Transverse colon (tissue), 4 donors: ENCODE data around the gene PARVA. TPM values are rescaled to one million over a fixed set of nuclear protein-coding genes. Genes with fewer than 3 reads are reported as not detected.

Experiments
- DNase-seq: peaks from one replicate; pipeline ENCODE4 v3.0.0-alpha.2; 2019
- H3K27ac ChIP-seq, 4 donors: fragments of 200-600 bp; sonication (generic); 2 replicates each; pipeline ENCODE4 v1.5.1; 2016 to 2018; ENCODE audit warnings: inconsistent platforms in 4 of 4
- H3K27me3 ChIP-seq: fragments of 200-600 bp; sonication (generic); 2 replicates; pipeline ENCODE4 v1.5.1; 2017; ENCODE audit warnings: inconsistent platforms
- H3K36me3 ChIP-seq, 4 donors: fragments of 200-600 bp; sonication (generic); 2 replicates each; pipeline ENCODE4 v1.5.1; 2017 to 2019; ENCODE audit warnings: inconsistent platforms in 4 of 4
- H3K4me1 ChIP-seq, 4 donors: fragments of 200-600 bp; sonication (generic); 2 replicates each; pipeline ENCODE4 v1.5.1; 2017 to 2020; ENCODE audit warnings: inconsistent platforms in 4 of 4
- H3K4me3 ChIP-seq, 4 donors: fragments of 200-600 bp; sonication (generic); 1 replicate in 1 of 4; 2 replicates in 3 of 4; pipeline versions ENCODE4 v1.5.1 to v1.6.1; 2017 to 2019; ENCODE audit warnings: inconsistent platforms in 4 of 4
- H3K9me3 ChIP-seq, 2 donors: fragments of 200-600 bp; sonication (generic); 2 replicates each; pipeline ENCODE4 v1.5.1; 2017 to 2019; ENCODE audit warnings: inconsistent platforms in 2 of 2
- EP300 ChIP-seq: sonication (generic); formaldehyde crosslinking; IDR thresholded peaks from one replicate; pipeline ENCODE4 v1.6.1; 2017; ENCODE audit warnings: antibody characterized with exemption, low read depth
- POLR2A ChIP-seq: fragments of 450-650 bp; IDR thresholded peaks from one replicate; pipeline ENCODE4 v1.6.1; 2016; ENCODE audit warnings: antibody characterized with exemption, mild to moderate bottlenecking, moderate library complexity
- POLR2AphosphoS5 ChIP-seq, 3 donors: sonication (generic); formaldehyde crosslinking; IDR thresholded peaks; one replicate each; pipeline ENCODE4 v1.6.1; 2016; ENCODE audit warnings: antibody characterized with exemption in 3 of 3
- WGBS, 2 donors: methylation state at CpG; one replicate each; pipeline ENCODE4 v1.1.5; 2018; ENCODE audit warnings: low coverage in 1 of 2; 5-methylcytosine and 5-hydroxymethylcytosine counted together
- in situ Hi-C, 4 donors: fragments of 200-750 bp; cut with MboI; loops; one replicate each; pipeline versions ENCODE4 v1.15.0 to v1.15.1; 2017; ENCODE audit warnings: low sequenced_read_pairs in 3 of 4, low pct_ligation_motif_present in 1 of 4, low pct_unique_long_range_greater_than_20kb in 1 of 4
- intact Hi-C: fragments of 100-400 bp; cut with DNase I; formaldehyde crosslinking; loops from one replicate; pipeline ENCODE4 v1.15.1; 2023; ENCODE audit warnings: low total_unique reads
- total RNA-seq, 4 donors: library from RNA; depleted of rRNA; stranded (reverse); fragments of >200 nt; gene quantifications; one replicate each; pipeline ENCODE4 v1.1.0, GENCODE V29; 2016
- TF ChIP-seq, protein P1 (sequence below), 5 experiments: fragments of 200-600 bp in 3 of 5; fragments of 450-650 bp in 2 of 5; sonication (generic) in 3 of 5; IDR thresholded peaks; 1 replicate in 2 of 5; 2 replicates in 3 of 5; pipeline ENCODE4 v1.5.1; 2016 to 2017; ENCODE audit warnings: antibody characterized with exemption in 5 of 5, inconsistent platforms in 3 of 5, mild to moderate bottlenecking in 2 of 5, moderate library complexity in 1 of 5

PARVA gene
- total RNA-seq, 4 donors from 2014 or later: 34.3 to 82.0 (median 45.1) TPM

DNA sequence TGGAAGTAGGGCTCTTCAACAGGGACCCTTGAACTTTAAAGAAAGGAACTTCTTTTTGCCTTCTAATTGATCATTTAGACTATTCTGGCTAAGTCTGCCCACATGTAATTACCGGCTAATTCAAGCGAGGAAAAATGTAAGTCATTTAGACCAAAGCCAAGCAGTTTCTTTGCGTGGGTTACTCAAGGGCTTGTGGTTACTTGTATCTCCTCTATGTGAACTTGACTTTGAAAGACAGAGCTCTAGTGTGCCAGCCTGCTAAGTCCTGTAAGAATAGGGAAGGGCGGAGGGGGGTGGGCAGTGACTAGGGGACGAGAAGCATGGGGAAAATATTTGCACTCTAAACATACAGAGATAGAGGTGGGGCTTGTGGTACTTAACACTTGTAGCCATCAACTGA lies 151.7 kb downstream of the PARVA start:
- no peak for DNase-seq

DNA sequence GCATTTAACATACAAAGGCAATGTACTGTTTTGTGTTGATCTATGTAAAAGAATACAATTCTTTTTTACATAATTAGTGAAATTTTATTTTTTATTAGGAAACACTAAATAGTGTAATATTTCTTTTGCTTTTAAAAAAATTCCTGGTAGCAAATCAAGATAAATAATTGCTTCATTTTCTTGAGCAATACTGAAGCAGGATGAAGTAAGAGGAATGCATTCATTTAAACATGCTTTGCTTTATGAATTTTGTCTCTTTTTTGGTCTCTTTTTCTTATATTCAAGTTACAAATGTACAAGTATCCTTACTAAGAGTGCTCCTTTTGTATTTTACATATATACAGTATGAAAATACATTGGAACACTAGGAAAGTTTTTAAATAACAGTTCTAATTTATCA lies 152.4 kb downstream of the PARVA start:
- H3K4me1 ChIP-seq: peaks cover 0 to 7% (median 3%) of the 10 kb centered on the region in 4 donors
- no peaks in the 10 kb centered on the region for H3K27me3 ChIP-seq
- H3K4me3 ChIP-seq: no peak overlapping the region
- intact Hi-C loops (no loop called here), in situ Hi-C loops (no loop called here)
- H3K36me3 ChIP-seq: no peaks in the 10 kb centered on the region
- DNase-seq: no peak
- H3K27ac ChIP-seq: peak overlapping the region in 3 of 4 donors; percentile 14 to 44 (median 21)
- H3K9me3 ChIP-seq: no peaks in the 10 kb centered on the region
- TF ChIP-seq POLR2A: no peak
- TF ChIP-seq POLR2AphosphoS5 (IDR thresholded peaks at IDR 0.05): no peak
- TF ChIP-seq EP300: no peak
- TF ChIP-seq, protein P1, sequence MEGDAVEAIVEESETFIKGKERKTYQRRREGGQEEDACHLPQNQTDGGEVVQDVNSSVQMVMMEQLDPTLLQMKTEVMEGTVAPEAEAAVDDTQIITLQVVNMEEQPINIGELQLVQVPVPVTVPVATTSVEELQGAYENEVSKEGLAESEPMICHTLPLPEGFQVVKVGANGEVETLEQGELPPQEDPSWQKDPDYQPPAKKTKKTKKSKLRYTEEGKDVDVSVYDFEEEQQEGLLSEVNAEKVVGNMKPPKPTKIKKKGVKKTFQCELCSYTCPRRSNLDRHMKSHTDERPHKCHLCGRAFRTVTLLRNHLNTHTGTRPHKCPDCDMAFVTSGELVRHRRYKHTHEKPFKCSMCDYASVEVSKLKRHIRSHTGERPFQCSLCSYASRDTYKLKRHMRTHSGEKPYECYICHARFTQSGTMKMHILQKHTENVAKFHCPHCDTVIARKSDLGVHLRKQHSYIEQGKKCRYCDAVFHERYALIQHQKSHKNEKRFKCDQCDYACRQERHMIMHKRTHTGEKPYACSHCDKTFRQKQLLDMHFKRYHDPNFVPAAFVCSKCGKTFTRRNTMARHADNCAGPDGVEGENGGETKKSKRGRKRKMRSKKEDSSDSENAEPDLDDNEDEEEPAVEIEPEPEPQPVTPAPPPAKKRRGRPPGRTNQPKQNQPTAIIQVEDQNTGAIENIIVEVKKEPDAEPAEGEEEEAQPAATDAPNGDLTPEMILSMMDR (IDR thresholded peaks at IDR 0.05): no peak

More for the DNA sequence above, 151.7 kb downstream of the PARVA start:
- Histone ChIP-seq H3K4me3 (no peak overlapping the region), H3K27me3 (no peaks in the 10 kb centered on the region), H3K27ac (peak overlapping the region in 1 of 4 donors; percentile 44), H3K4me1 (peaks cover 0 to 7% (median 3%) of the 10 kb centered on the region in 4 donors), H3K36me3 (no peaks in the 10 kb centered on the region), H3K9me3 (no peaks in the 10 kb centered on the region)
- WGBS, 2 donors: 78 to 89% methylated on average over 3 to 5 of the region's 5 CpGs
- TF ChIP-seq POLR2A: no peak
- TF ChIP-seq, protein P1 (IDR thresholded peaks at IDR 0.05): no peak
- TF ChIP-seq POLR2AphosphoS5 (IDR thresholded peaks at IDR 0.05): no peak
- TF ChIP-seq EP300: no peak
- intact Hi-C loops (no loop called here), in situ Hi-C loops (no loop called here)

DNA sequence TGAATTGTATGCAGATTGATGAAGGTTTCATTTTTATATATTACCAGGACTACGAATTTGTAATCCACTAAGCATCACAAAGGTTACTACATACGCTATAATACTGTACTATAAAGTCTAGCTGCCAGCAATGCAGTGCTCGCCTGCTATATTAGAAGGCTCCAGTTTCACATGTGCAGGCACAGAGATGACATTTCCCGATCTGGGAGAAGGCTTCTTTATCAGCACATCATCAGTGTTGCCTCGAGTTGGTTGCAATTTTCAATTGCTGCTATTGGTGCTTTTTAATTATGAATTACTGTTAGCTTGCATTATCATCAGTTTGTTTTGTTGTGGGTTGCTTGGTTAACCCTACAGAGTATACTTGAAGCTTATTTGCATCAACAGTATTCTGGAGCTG lies 153.6 kb downstream of the PARVA start:
- Histone ChIP-seq H3K4me1 (peaks cover 0 to 6% (median 0%) of the 10 kb centered on the region in 4 donors), H3K4me3 (no peak overlapping the region), H3K27ac (peak overlapping the region in 2 of 4 donors; percentile 16 to 25), H3K9me3 (no peaks in the 10 kb centered on the region), H3K36me3 (no peaks in the 10 kb centered on the region), H3K27me3 (no peaks in the 10 kb centered on the region)
- intact Hi-C loops (no loop called here), in situ Hi-C loops (no loop called here)
- 79 to 80% methylated on average over 1 to 5 of the region's 5 CpGs for WGBS, 2 donors
- TF ChIP-seq EP300 (no peak), POLR2A (no peak), POLR2AphosphoS5 (IDR thresholded peaks at IDR 0.05) (no peak)
- TF ChIP-seq, protein P1 (IDR thresholded peaks at IDR 0.05): no peak
- no peak for DNase-seq

DNA sequence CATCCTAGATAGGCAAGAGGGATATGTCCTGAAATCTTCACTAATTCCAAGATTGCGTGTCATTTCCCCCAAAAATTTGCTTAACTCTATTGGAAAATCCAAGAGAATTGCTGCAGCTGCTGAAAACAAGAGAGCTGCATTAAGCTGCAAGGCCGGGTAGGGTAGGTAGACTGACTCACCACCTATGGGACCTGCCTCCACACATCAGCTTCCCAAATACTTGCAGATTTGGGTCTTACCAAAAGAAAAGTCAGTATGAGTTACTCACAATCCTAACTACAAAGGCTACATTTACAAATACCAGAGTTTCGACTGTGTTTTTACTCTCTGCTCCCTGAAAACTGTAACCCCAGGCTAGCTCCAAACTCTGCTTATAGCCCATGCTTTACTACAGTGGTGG lies 154.3 kb downstream of the PARVA start:
- 91% methylated on average over 3 of the region's 3 CpGs; no CpG with 5 or more reads in 1 of the 2 donors for WGBS, 2 donors
- Histone ChIP-seq H3K4me1 (peaks cover 0 to 6% (median 0%) of the 10 kb centered on the region in 4 donors), H3K9me3 (no peaks in the 10 kb centered on the region), H3K27ac (no peak overlapping the region), H3K4me3 (no peak overlapping the region), H3K36me3 (no peaks in the 10 kb centered on the region), H3K27me3 (no peaks in the 10 kb centered on the region)
- no peak for DNase-seq
- intact Hi-C loops: no loop called here
- TF ChIP-seq EP300 (no peak), POLR2AphosphoS5 (IDR thresholded peaks at IDR 0.05) (no peak), POLR2A (no peak)
- TF ChIP-seq, protein P1 (IDR thresholded peaks at IDR 0.05): no peak
- in situ Hi-C loops: no loop called here
